ENCODE measurements around the gene ELOVL3. TPM values are rescaled to one million over a fixed set of nuclear protein-coding genes. Genes with fewer than 3 reads are reported as not detected.

The ELOVL3 gene
- total and polyA plus RNA-seq, 2 experiments from 2014 or later, result 1.4 to 1.9 TPM

GRCh38 chr10:102242118-102242485 is 16.0 kb downstream of the ELOVL3 start:
- H3K9ac ChIP-seq, result peak overlapping the region; percentile 76

GRCh38 chr10:102243309-102243708 is 17.2 kb downstream of the ELOVL3 start:
- Histone ChIP-seq H3K27ac (peak overlapping the region; percentile 39; the same call in 1 of the 2 replicates), H3K9me3 (ENCODE audit: low read depth) (no peaks in the 10 kb centered on the region), H3K9ac (no peak overlapping the region), H3K9me2 (ENCODE audit: insufficient read depth) (no peaks in the 10 kb centered on the region), H3K4me2 (ENCODE audit: unreplicated experiment) (peak overlapping the region; percentile 50), H3K79me2 (ENCODE audit: insufficient read depth) (peaks cover 29% of the 10 kb centered on the region), H3K4me1 (ENCODE audit: insufficient read depth) (peaks cover 30% of the 10 kb centered on the region), H3K27me3 (replicated peaks; ENCODE audit: insufficient read depth) (no peaks in the 10 kb centered on the region), H3F3A (ENCODE audit: insufficient read depth) (peaks cover 25% of the 10 kb centered on the region), H2AFZ (no peak overlapping the region), H3K36me3 (ENCODE audit: low read depth) (no peaks in the 10 kb centered on the region; the same call in 1 of the 2 replicates), H3K4me3 (no peak overlapping the region), H4K20me1 (ENCODE audit: insufficient read depth) (peaks cover 12% of the 10 kb centered on the region)
- 2 to 3% methylated on average over 2 of the region's 2 CpGs for WGBS, 2 experiments (ENCODE audit: low coverage in 1 of 2, low lambda C conversion rate in 2 of 2, missing lambda C conversion rate in 2 of 2)
- in situ Hi-C loops (cut with MboI), result no loop called here
- DNase-seq, result peak; percentile 89
- no peak for TF ChIP-seq EZH2 (IDR thresholded peaks at IDR 0.05; ENCODE audit: insufficient read depth, poor library complexity, severe bottlenecking)
- no peak for TF ChIP-seq EZH2phosphoT487 (IDR thresholded peaks at IDR 0.05; ENCODE audit: insufficient read depth, low read depth)

More at GRCh38 chr10:102242118-102242485, 16.0 kb downstream of the ELOVL3 start:
- peak; percentile 52 for DNase-seq
- Histone ChIP-seq H4K20me1 (ENCODE audit: insufficient read depth) (no peaks in the 10 kb centered on the region; the same call in 1 of the 2 replicates), H3K27ac (peak overlapping the region; percentile 29), H3K79me2 (ENCODE audit: insufficient read depth) (peaks cover 17% of the 10 kb centered on the region), H3K27me3 (replicated peaks; ENCODE audit: insufficient read depth) (no peaks in the 10 kb centered on the region), H2AFZ (peak overlapping the region; percentile 85), H3K4me2 (ENCODE audit: unreplicated experiment) (peak overlapping the region; percentile 93), H3F3A (ENCODE audit: insufficient read depth) (peaks cover 25% of the 10 kb centered on the region), H3K4me3 (peak overlapping the region; percentile 83), H3K9me3 (ENCODE audit: low read depth) (no peaks in the 10 kb centered on the region), H3K9me2 (ENCODE audit: insufficient read depth) (no peaks in the 10 kb centered on the region), H3K4me1 (ENCODE audit: insufficient read depth) (peaks cover 18% of the 10 kb centered on the region), H3K36me3 (ENCODE audit: low read depth) (no peaks in the 10 kb centered on the region)
- TF ChIP-seq EZH2phosphoT487 (IDR thresholded peaks at IDR 0.05; ENCODE audit: insufficient read depth, low read depth) (no peak), EZH2 (IDR thresholded peaks at IDR 0.05; ENCODE audit: insufficient read depth, poor library complexity, severe bottlenecking) (no peak)
- WGBS, 2 experiments (ENCODE audit: low coverage in 1 of 2, low lambda C conversion rate in 2 of 2, missing lambda C conversion rate in 2 of 2), result 6 to 8% methylated on average over 7 of the region's 7 CpGs
- in situ Hi-C loops (cut with MboI), result no loop called here

DNA sequence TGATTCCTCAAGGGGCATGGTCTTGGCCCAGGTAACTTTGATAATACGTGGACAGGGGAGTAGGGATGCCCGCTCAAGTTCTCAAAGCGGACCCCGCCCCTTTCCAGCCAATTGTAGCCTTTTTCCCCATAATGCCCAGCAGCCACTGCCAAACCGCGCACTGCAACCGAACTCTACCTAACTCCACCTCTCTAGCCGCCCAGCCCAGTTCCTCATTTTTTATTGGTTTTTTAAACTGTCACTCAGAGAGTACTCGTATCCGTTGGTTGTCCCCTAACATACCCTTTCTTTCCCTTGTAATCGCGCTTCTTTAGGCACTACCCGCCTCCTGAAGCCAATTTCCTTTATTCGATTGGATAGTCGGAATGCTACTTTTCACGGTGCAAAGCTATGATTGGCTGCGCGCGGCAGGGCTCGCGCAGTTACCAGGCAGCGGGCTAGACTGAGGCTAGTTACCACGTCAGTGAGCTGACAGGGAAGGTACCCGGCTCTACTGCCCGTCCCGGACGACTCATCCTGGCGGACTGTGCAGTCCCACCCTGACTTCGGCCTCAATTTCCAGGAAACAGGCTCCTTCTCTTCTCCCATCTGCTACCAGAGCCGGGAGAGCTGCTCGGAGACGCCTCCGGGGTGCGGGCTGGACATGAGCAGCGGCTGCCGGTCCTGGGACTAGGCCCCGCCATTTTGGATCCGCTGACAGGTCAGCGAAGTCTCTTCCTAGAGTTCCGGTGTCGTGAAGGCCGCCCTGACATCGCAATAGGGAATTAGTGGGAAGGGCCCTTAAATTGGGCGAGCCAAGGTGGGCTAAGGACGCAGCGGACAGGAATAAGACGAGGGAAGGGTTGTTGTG is 19.2 kb downstream of the ELOVL3 start, which contains the start of gene GBF1:
Gene GBF1, plus strand, starts transcription at position 451 of the 850 bp plus-strand sequence. CDS start 13,407 bp downstream, outside the sequence.
- H3K9me2 ChIP-seq (ENCODE audit: insufficient read depth), result no peaks in the 10 kb centered on the region
- H4K20me1 ChIP-seq (ENCODE audit: insufficient read depth), result peaks cover 13% of the 10 kb centered on the region
- no peaks in the 10 kb centered on the region for H3K27me3 ChIP-seq (replicated peaks; ENCODE audit: insufficient read depth)
- H2AFZ ChIP-seq, result peak within 1 kb of the TSS; percentile 92
- peak; percentile 99 for DNase-seq
- H3K79me2 ChIP-seq (ENCODE audit: insufficient read depth), result peaks cover 49% of the 10 kb centered on the region
- H3K27ac ChIP-seq, result peak within 1 kb of the TSS; percentile 88
- peaks cover 32% of the 10 kb centered on the region for H3K4me1 ChIP-seq (ENCODE audit: insufficient read depth)
- TF ChIP-seq EZH2phosphoT487 (IDR thresholded peaks at IDR 0.05; ENCODE audit: insufficient read depth, low read depth) (no peak), EZH2 (IDR thresholded peaks at IDR 0.05; ENCODE audit: insufficient read depth, poor library complexity, severe bottlenecking) (no peak)
- H3K4me2 ChIP-seq (ENCODE audit: unreplicated experiment), result peak within 1 kb of the TSS; percentile 98
- H3K4me3 ChIP-seq, result peak within 1 kb of the TSS; percentile 99
- in situ Hi-C loops (cut with MboI), result no loop called here
- no peaks in the 10 kb centered on the region; the same call in 1 of the 2 replicates for H3K36me3 ChIP-seq (ENCODE audit: low read depth)
- H3F3A ChIP-seq (ENCODE audit: insufficient read depth), result peaks cover 25% of the 10 kb centered on the region
- H3K9me3 ChIP-seq (ENCODE audit: low read depth), result no peaks in the 10 kb centered on the region
- peak within 1 kb of the TSS; percentile 93 for H3K9ac ChIP-seq
- 1% methylated on average over 47 of the region's 47 CpGs for WGBS, 2 experiments (ENCODE audit: low coverage in 1 of 2, low lambda C conversion rate in 2 of 2, missing lambda C conversion rate in 2 of 2)

GRCh38 chr10:102245932-102246251 is 19.8 kb downstream of the ELOVL3 start:
- peak; percentile 17 for DNase-seq
- Histone ChIP-seq H3K4me2 (ENCODE audit: unreplicated experiment) (peak overlapping the region; percentile 98), H2AFZ (peak overlapping the region; percentile 92), H3K4me1 (ENCODE audit: insufficient read depth) (peaks cover 32% of the 10 kb centered on the region), H3F3A (ENCODE audit: insufficient read depth) (peaks cover 25% of the 10 kb centered on the region), H3K27ac (peak overlapping the region; percentile 88), H3K36me3 (ENCODE audit: low read depth) (no peaks in the 10 kb centered on the region; the same call in 1 of the 2 replicates), H3K9ac (peak overlapping the region; percentile 93), H3K9me3 (ENCODE audit: low read depth) (no peaks in the 10 kb centered on the region), H3K4me3 (peak overlapping the region; percentile 99), H4K20me1 (ENCODE audit: insufficient read depth) (peaks cover 13% of the 10 kb centered on the region), H3K79me2 (ENCODE audit: insufficient read depth) (peaks cover 55% of the 10 kb centered on the region), H3K9me2 (ENCODE audit: insufficient read depth) (no peaks in the 10 kb centered on the region), H3K27me3 (replicated peaks; ENCODE audit: insufficient read depth) (no peaks in the 10 kb centered on the region)
- in situ Hi-C loops (cut with MboI), result no loop called here
- WGBS, 2 experiments (ENCODE audit: low coverage in 1 of 2, low lambda C conversion rate in 2 of 2, missing lambda C conversion rate in 2 of 2), result 0 to 2% methylated on average over 4 of the region's 4 CpGs
- TF ChIP-seq EZH2phosphoT487 (IDR thresholded peaks at IDR 0.05; ENCODE audit: insufficient read depth, low read depth) (no peak), EZH2 (IDR thresholded peaks at IDR 0.05; ENCODE audit: insufficient read depth, poor library complexity, severe bottlenecking) (no peak)
